K562 (cell line): ENCODE data around the gene ETNK1. TPM values are rescaled to one million over a fixed set of nuclear protein-coding genes. Genes with fewer than 3 reads are reported as not detected.

Experiments
- ATAC-seq: fragments of 200-7000 bp; cut with Tn5 transposase; 3 replicates; pipeline ENCODE4 v1.9.1; 2020; ENCODE audit warnings: moderate library complexity
- BruUV-seq: library from RNA; stranded (reverse); fragments of 400-500 nt; replicated peaks from 2 replicates; lab custom pipeline; 2021; lab: Mats Ljungman, UMichigan
- CTCF ChIA-PET: fragments of 300-600 bp; formaldehyde crosslinking; extraction: SDS; loops from one replicate; lab custom pipeline; 2021; ENCODE audit warnings: low intra/inter-chr PET ratio; lab: Yijun Ruan, JAX
- POLR2A ChIA-PET: fragments of 300-600, 350-650 bp; sonication (Branson Sonifier 250); formaldehyde crosslinking; extraction: SDS; loops from one replicate; lab custom pipeline; 2021; ENCODE audit warnings: antibody characterized with exemption, inconsistent platforms; lab: Yijun Ruan, JAX
- DNase-seq, 4 experiments: peaks; one replicate each; pipeline versions ENCODE4 v3.0.0 to v3.0.0-alpha.2; 2011 to 2018; ENCODE audit warnings: low spot score in 3 of 4, mixed read lengths in 3 of 4; ENCODE audit errors: extremely low read depth in 1 of 4
- FAIRE-seq: peaks from 2 replicates; lab custom pipeline; 2011; peaks lifted over from hg19 to GRCh38; lab: Jason Lieb, UNC
- H2AFZ ChIP-seq: 2 replicates; pipeline ENCODE4 v1.6.0; 2011; ENCODE audit warnings: low read depth, low read length, control low read depth, inconsistent platforms
- H3K27ac ChIP-seq: fragments of 200-600 bp; 3 replicates; pipeline ENCODE4 v1.8.0; 2011; ENCODE audit warnings: low read depth, mild to moderate bottlenecking, control low read depth, inconsistent platforms, low read length, moderate library complexity, mixed read lengths; ENCODE audit errors: extremely low read depth
- H3K27me3 ChIP-seq, 2 experiments: fragments of 300-600 bp in 1 of 2; 2 replicates in 1 of 2; 3 replicates in 1 of 2; pipeline versions ENCODE4 v1.6.0 to v1.8.0; 2011; ENCODE audit warnings: inconsistent platforms in 2 of 2, low read length in 2 of 2, mild to moderate bottlenecking in 1 of 2, mixed read lengths in 1 of 2, moderate library complexity in 1 of 2; ENCODE audit not compliant: control insufficient read depth in 2 of 2, insufficient read depth in 2 of 2
- H3K36me3 ChIP-seq: fragments of 300-600 bp; 3 replicates; pipeline ENCODE4 v1.8.0; 2011; ENCODE audit warnings: mild to moderate bottlenecking, low read length, inconsistent platforms; ENCODE audit not compliant: control insufficient read depth, insufficient read depth
- H3K4me1 ChIP-seq, 2 experiments: fragments of 200-600 bp in 1 of 2; replicated peaks in 1 of 2; 2 replicates in 1 of 2; 3 replicates in 1 of 2; pipeline versions ENCODE4 v1.5.1 to v1.8.0; 2011; ENCODE audit warnings: inconsistent platforms in 2 of 2, low read length in 2 of 2, mild to moderate bottlenecking in 1 of 2, mixed read lengths in 1 of 2, moderate library complexity in 1 of 2; ENCODE audit not compliant: control insufficient read depth in 2 of 2, insufficient read depth in 2 of 2
- H3K4me2 ChIP-seq: 2 replicates; pipeline ENCODE4 v1.6.1; 2011; ENCODE audit warnings: low read length, control low read depth, inconsistent platforms, mixed read lengths; ENCODE audit not compliant: insufficient read depth
- H3K4me3 ChIP-seq: fragments of 200-600 bp; sonication (generic), shearing (Covaris generic); 2 replicates; pipeline ENCODE4 v1.5.1; 2016; ENCODE audit warnings: control low read depth, inconsistent platforms
- H3K79me2 ChIP-seq: fragments of 200-600 bp; 3 replicates; pipeline ENCODE4 v1.8.0; 2011; ENCODE audit warnings: low read length, inconsistent platforms; ENCODE audit not compliant: control insufficient read depth, insufficient read depth
- H3K9ac ChIP-seq, 2 experiments: 2 replicates each; pipeline versions ENCODE4 v1.6.0 to v1.6.1; 2011; ENCODE audit warnings: low read depth in 2 of 2, low read length in 2 of 2, control low read depth in 1 of 2, inconsistent platforms in 1 of 2, mild to moderate bottlenecking in 1 of 2, mixed read lengths in 1 of 2; ENCODE audit not compliant: insufficient read depth in 1 of 2
- H3K9me1 ChIP-seq: one replicate; pipeline ENCODE4 v1.6.0; 2011; ENCODE audit warnings: inconsistent platforms, mild to moderate bottlenecking, low read length, moderate library complexity; ENCODE audit not compliant: control insufficient read depth, insufficient read depth
- H3K9me3 ChIP-seq: replicated peaks from 2 replicates; pipeline ENCODE4 v1.5.1; 2011; ENCODE audit warnings: low read depth, low read length, inconsistent platforms; ENCODE audit not compliant: control insufficient read depth, insufficient read depth
- H4K20me1 ChIP-seq: replicated peaks from 2 replicates; pipeline ENCODE4 v1.6.1; 2011; ENCODE audit warnings: low read length, inconsistent platforms, mixed read lengths; ENCODE audit not compliant: control insufficient read depth, insufficient read depth
- ATF7 ChIP-seq: fragments of 450-650 bp; IDR thresholded peaks from 2 replicates; pipeline ENCODE4 v1.7.1; 2014; ENCODE audit warnings: mild to moderate bottlenecking, moderate library complexity
- MCM7 ChIP-seq, 2 experiments: fragments of 450-650 bp; IDR thresholded peaks; 2 replicates each; pipeline ENCODE4 v1.6.1; 2016 to 2018
- MXI1 ChIP-seq: IDR thresholded peaks from 2 replicates; pipeline ENCODE4 v1.6.1; 2011; ENCODE audit warnings: low read depth, mild to moderate bottlenecking, improper control_type of control experiment, low read length
- PHB ChIP-seq: fragments of 250-450 bp; sonication (Bioruptor Pico); IDR thresholded peaks from 2 replicates; pipeline ENCODE4 v1.5.0; 2021
- RFX1 ChIP-seq: fragments of 450-650 bp; IDR thresholded peaks from 2 replicates; pipeline ENCODE4 v1.6.1; 2016; ENCODE audit warnings: mild to moderate bottlenecking, moderate library complexity
- STAT5A ChIP-seq: IDR thresholded peaks from 2 replicates; pipeline ENCODE4 v1.6.1; 2012; ENCODE audit warnings: low read length, inconsistent platforms, borderline replicate concordance
- ZNF41 ChIP-seq: fragments of 250-450 bp; sonication (Bioruptor Pico); conservative IDR thresholded peaks from 2 replicates; pipeline ENCODE4 v1.4.0; 2020; ENCODE audit warnings: mild to moderate bottlenecking
- ZNF695 ChIP-seq: fragments of 450-650 bp; formaldehyde crosslinking; IDR thresholded peaks from 2 replicates; pipeline ENCODE4 v1.4.0; 2020; ENCODE audit warnings: mild to moderate bottlenecking, moderate library complexity
- WGBS: fragments of 100-300 bp; shearing (Covaris generic); methylation state at CpG from one replicate; pipeline ENCODE4 v1.1.6; 2016; ENCODE audit warnings: low coverage, mixed read lengths; ENCODE audit not compliant: insufficient coverage; ENCODE audit errors: missing lambda C conversion rate; 5-methylcytosine and 5-hydroxymethylcytosine counted together
- in situ Hi-C: fragments of 300-500 bp; cut with MboI; formaldehyde crosslinking; loops from 4 replicates; pipeline ENCODE4 v1.15.0; 2018; ENCODE audit warnings: inconsistent platforms, mixed read lengths
- intact Hi-C: fragments of 100-400 bp; cut with micrococcal nuclease; formaldehyde crosslinking; loops from 2 replicates; pipeline ENCODE4 v1.14.2; 2022
- polyA plus RNA-seq, 8 experiments: library from polyadenylated mRNA; depleted of rRNA in 4 of 8; stranded (reverse) in 5 of 8; unstranded in 3 of 8; fragments of >200 nt; fragmentation: Nextera tagmentation in 2 of 8; fragmentation: Illumina TruSeq in 1 of 8; extraction: Ambion mirVana in 2 of 8; extraction: Trizol in 1 of 8; gene quantifications; 2 replicates each; pipeline versions ENCODE4 v1.2.1 to v1.2.3, GENCODE V29; 2011 to 2014; ENCODE audit warnings: inconsistent platforms in 1 of 8, missing spikeins in 1 of 8
- total RNA-seq, 7 experiments: library from RNA; depleted of rRNA in 6 of 7; stranded (reverse); fragments of >200 nt in 6 of 7; fragmentation: Illumina TruSeq in 2 of 7; extraction: Trizol in 2 of 7; gene quantifications; 2 replicates each; pipeline versions ENCODE4 v1.2.1 to v1.2.3, GENCODE V29; 2011 to 2021; ENCODE audit warnings: low replicate concordance in 1 of 7
- TF ChIP-seq, protein P1 (sequence below): fragments of 250-450 bp; sonication (Bioruptor Pico); IDR thresholded peaks from 2 replicates; pipeline ENCODE4 v1.4.0; 2020; ENCODE audit warnings: borderline replicate concordance
- TF ChIP-seq, protein P2 (sequence below), 2 experiments: fragments of 450-650 bp in 1 of 2; sonication (generic) in 1 of 2; formaldehyde crosslinking in 1 of 2; IDR thresholded peaks in 1 of 2; conservative IDR thresholded peaks in 1 of 2; 2 replicates each; pipeline versions ENCODE4 v1.6.1 to v1.8.1; 2016 to 2023; ENCODE audit warnings: mild to moderate bottlenecking in 2 of 2, moderate library complexity in 2 of 2, inconsistent platforms in 1 of 2, missing genetic modification reagents in 1 of 2

ETNK1 gene
- total and polyA plus RNA-seq, 9 of the 15 experiments (the other 6 are each of a cell fraction or from before 2014, with no cell fraction given): 10.0 to 70.5 (median 36.0) TPM

DNA sequence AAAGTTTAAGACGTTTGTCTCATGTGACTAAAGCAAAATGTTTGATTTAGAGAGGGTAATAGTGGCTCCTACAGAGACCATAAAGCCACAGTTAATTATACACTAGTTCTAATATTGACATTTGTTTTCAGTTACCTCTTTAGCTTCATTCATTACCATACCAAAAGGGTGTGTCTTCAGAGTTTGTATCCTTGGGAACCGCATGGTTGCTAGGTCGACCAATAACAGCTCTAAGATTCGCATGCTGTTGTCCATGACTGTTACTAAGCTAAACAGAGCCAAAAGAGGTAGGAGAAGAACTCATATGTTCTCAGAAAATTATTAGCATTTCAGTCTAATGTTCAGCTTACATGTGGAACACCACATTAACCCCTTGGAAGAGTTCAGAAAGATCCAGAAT is 36.2 kb upstream of the ETNK1 start:
- no peaks in the 10 kb centered on the region for H3K36me3 ChIP-seq
- ChIA-PET CTCF (no interaction called here), POLR2A (interaction anchor here (0.5 kb wide), 1 partner anchor 431 kb away, joined by 3 read pairs; no protein-coding TSS in a partner anchor)
- FAIRE-seq (no peak), DNase-seq (no peak), ATAC-seq (peak; percentile 54; the same call in 1 of the 3 replicates)
- H3K27me3 ChIP-seq: no peaks in the 10 kb centered on the region
- TF ChIP-seq MXI1 (0 out of 2 replicates have a peak, but pooled peaks have one; percentile 26), RFX1 (peak; percentile 66), ATF7 (no peak)
- 25% methylated on average over 4 of the region's 4 CpGs for WGBS
- intact Hi-C loops: no loop called here
- no peaks in the 10 kb centered on the region for H3K9me3 ChIP-seq
- no peaks in the 10 kb centered on the region for H3K9me1 ChIP-seq
- no TSS peak for BruUV-seq
- H3K4me2 ChIP-seq: no peak overlapping the region
- H3K79me2 ChIP-seq: no peaks in the 10 kb centered on the region
- H3K27ac ChIP-seq: no peak overlapping the region
- no peak overlapping the region for H3K4me3 ChIP-seq
- in situ Hi-C loops: no loop called here
- H2AFZ ChIP-seq: 0 out of 2 replicates have a peak overlapping the region, but pooled peaks have one; percentile 21
- no peak overlapping the region for H3K9ac ChIP-seq
- H4K20me1 ChIP-seq: no peaks in the 10 kb centered on the region
- no peaks in the 10 kb centered on the region for H3K4me1 ChIP-seq

DNA sequence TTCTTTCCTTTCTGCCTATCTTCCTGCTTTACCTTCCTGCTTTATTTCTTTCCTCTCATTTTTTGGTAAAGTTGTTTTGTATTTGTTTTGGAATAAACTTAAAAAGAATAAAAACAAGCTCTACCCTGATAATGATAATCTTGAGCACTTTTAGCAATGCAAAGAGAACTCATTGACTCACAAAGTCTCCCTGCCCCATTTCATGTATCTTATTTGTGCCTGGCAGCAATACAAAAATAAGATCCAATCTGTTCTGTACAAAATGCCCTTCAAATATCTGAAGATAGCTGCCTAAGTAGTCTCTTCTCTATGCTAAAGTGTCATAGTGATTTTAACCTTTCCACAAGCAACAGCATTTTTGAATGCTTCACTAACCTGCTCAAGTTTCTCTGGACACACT is 31.1 kb upstream of the ETNK1 start:
- FAIRE-seq (peak; percentile 15), ATAC-seq (no peak), DNase-seq (no peak)
- H3K27me3 ChIP-seq: no peaks in the 10 kb centered on the region
- no peaks in the 10 kb centered on the region for H3K9me1 ChIP-seq
- H4K20me1 ChIP-seq: no peaks in the 10 kb centered on the region
- no peak overlapping the region for H3K9ac ChIP-seq
- ChIA-PET CTCF (no interaction called here), POLR2A (no interaction called here)
- no peaks in the 10 kb centered on the region for H3K79me2 ChIP-seq
- intact Hi-C loops: no loop called here
- no peaks in the 10 kb centered on the region for H3K4me1 ChIP-seq
- H3K36me3 ChIP-seq: no peaks in the 10 kb centered on the region
- in situ Hi-C loops: no loop called here
- H3K4me3 ChIP-seq: no peak overlapping the region
- TF ChIP-seq, protein P1, sequence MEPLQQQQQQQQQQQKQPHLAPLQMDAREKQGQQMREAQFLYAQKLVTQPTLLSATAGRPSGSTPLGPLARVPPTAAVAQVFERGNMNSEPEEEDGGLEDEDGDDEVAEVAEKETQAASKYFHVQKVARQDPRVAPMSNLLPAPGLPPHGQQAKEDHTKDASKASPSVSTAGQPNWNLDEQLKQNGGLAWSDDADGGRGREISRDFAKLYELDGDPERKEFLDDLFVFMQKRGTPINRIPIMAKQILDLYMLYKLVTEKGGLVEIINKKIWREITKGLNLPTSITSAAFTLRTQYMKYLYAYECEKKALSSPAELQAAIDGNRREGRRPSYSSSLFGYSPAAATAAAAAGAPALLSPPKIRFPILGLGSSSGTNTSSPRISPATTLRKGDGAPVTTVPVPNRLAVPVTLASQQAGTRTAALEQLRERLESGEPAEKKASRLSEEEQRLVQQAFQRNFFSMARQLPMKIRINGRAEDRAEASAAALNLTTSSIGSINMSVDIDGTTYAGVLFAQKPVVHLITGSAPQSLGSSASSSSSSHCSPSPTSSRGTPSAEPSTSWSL (CRISPR knock-in tag): no peak
- no peak for TF ChIP-seq STAT5A
- TF ChIP-seq PHB: no peak
- no peak for TF ChIP-seq ZNF41
- TF ChIP-seq, protein P2, sequence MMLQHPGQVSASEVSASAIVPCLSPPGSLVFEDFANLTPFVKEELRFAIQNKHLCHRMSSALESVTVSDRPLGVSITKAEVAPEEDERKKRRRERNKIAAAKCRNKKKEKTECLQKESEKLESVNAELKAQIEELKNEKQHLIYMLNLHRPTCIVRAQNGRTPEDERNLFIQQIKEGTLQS (IDR thresholded peaks at IDR 0.05): no peak
- TF ChIP-seq, protein P2 (CRISPR knock-in tag; conservative IDR thresholded peaks at IDR 0.05): no peak
- TF ChIP-seq MCM7 (IDR thresholded peaks at IDR 0.05): no peak
- TF ChIP-seq ZNF695 (CRISPR knock-in tag): no peak
- H3K27ac ChIP-seq: no peak overlapping the region
- no peaks in the 10 kb centered on the region for H3K9me3 ChIP-seq
- H3K4me2 ChIP-seq: no peak overlapping the region
- no TSS peak for BruUV-seq
- H2AFZ ChIP-seq: 0 out of 2 replicates have a peak overlapping the region, but pooled peaks have one; percentile 38
